Activated CD4-positive, alpha-beta T cell treated with anti-CD3 and anti-CD28 coated beads, Interleukin-2, amount 10 ng/mL, durations not matched to agents 7 days and 5 days (primary cell): ENCODE data around the gene TARS3. TPM values are rescaled to one million over a fixed set of nuclear protein-coding genes. Genes with fewer than 3 reads are reported as not detected.

Source experiments
- CTCF ChIA-PET: fragments of 350-600 bp; sonication (Branson Sonifier 250); formaldehyde crosslinking; loops from one replicate; lab custom pipeline; 2021; ENCODE audit warnings: antibody characterized with exemption; lab: Charles Lee
- POLR2A ChIA-PET: fragments of 350-600 bp; sonication (Branson Sonifier 250); formaldehyde crosslinking; loops from one replicate; lab custom pipeline; 2021; ENCODE audit warnings: antibody characterized with exemption; lab: Charles Lee
- DNase-seq: peaks from one replicate; pipeline ENCODE4 v3.0.0-alpha.2; 2020
- H3K27ac Mint-ChIP-seq: one replicate; pipeline ENCODE4 v1.8.0; 2021; ENCODE audit warnings: mild to moderate bottlenecking, moderate library complexity, mixed read lengths
- H3K27me3 Mint-ChIP-seq: one replicate; pipeline ENCODE4 v1.8.0; 2021; ENCODE audit warnings: mixed read lengths
- H3K36me3 Mint-ChIP-seq: one replicate; pipeline ENCODE4 v1.8.0; 2021; ENCODE audit warnings: low read depth, mixed read lengths
- H3K4me1 Mint-ChIP-seq: one replicate; pipeline ENCODE4 v1.8.0; 2021; ENCODE audit warnings: mixed read lengths
- H3K4me3 Mint-ChIP-seq: one replicate; pipeline ENCODE4 v1.8.0; 2021; ENCODE audit warnings: mild to moderate bottlenecking, moderate library complexity, mixed read lengths
- H3K9me3 Mint-ChIP-seq: one replicate; pipeline ENCODE4 v1.8.0; 2021; ENCODE audit warnings: mixed read lengths
- total RNA-seq, 2 experiments: library from RNA; stranded (reverse); gene quantifications; one replicate each; pipeline ENCODE4 v1.2.3, GENCODE V29; 2021

Gene TARS3
- total RNA-seq, 2 experiments from 2014 or later = 11.8 to 14.3 TPM

- Mint-ChIP-seq H3K27ac (no peak overlapping the region), H3K4me1 (no peaks in the 10 kb centered on the region), H3K9me3 (no peaks in the 10 kb centered on the region), H3K36me3 (no peaks in the 10 kb centered on the region), H3K27me3 (no peaks in the 10 kb centered on the region), H3K4me3 (no peak overlapping the region)
- no peak for DNase-seq
- POLR2A ChIA-PET = no interaction called here
- CTCF ChIA-PET = no interaction called here
These were observed 109.5 kb downstream of the TARS3 start for GRCh38 chr15:101614761-101615160.

GRCh38 chr15:101614001-101614585 is 110.2 kb downstream of the TARS3 start:
- H3K27me3 Mint-ChIP-seq = no peaks in the 10 kb centered on the region
- CTCF ChIA-PET = no interaction called here
- H3K36me3 Mint-ChIP-seq = no peaks in the 10 kb centered on the region

GRCh38 chr15:101613130-101614000 is 110.9 kb downstream of the TARS3 start:
- no peak for DNase-seq
- Mint-ChIP-seq H3K27me3 (no peaks in the 10 kb centered on the region), H3K4me3 (no peak overlapping the region), H3K36me3 (no peaks in the 10 kb centered on the region), H3K4me1 (no peaks in the 10 kb centered on the region), H3K9me3 (no peaks in the 10 kb centered on the region), H3K27ac (no peak overlapping the region)
- ChIA-PET CTCF (no interaction called here), POLR2A (no interaction called here)

More at GRCh38 chr15:101614001-101614585, 110.2 kb downstream of the TARS3 start:
- H3K4me1 Mint-ChIP-seq = no peaks in the 10 kb centered on the region
- H3K27ac Mint-ChIP-seq = no peak overlapping the region
- H3K9me3 Mint-ChIP-seq = no peaks in the 10 kb centered on the region
- no peak overlapping the region for H3K4me3 Mint-ChIP-seq
- POLR2A ChIA-PET = no interaction called here
- no peak for DNase-seq

GRCh38 chr15:101612676-101613075 is 111.6 kb downstream of the TARS3 start:
- Mint-ChIP-seq H3K4me3 (no peak overlapping the region), H3K27ac (no peak overlapping the region), H3K36me3 (no peaks in the 10 kb centered on the region), H3K4me1 (no peaks in the 10 kb centered on the region), H3K27me3 (no peaks in the 10 kb centered on the region), H3K9me3 (no peaks in the 10 kb centered on the region)
- ChIA-PET CTCF (no interaction called here), POLR2A (no interaction called here)
- no peak for DNase-seq

GRCh38 chr15:101611580-101612299 is 112.5 kb downstream of the TARS3 start:
- no peaks in the 10 kb centered on the region for H3K9me3 Mint-ChIP-seq
- no peaks in the 10 kb centered on the region for H3K27me3 Mint-ChIP-seq
- ChIA-PET POLR2A (no interaction called here), CTCF (no interaction called here)
- H3K27ac Mint-ChIP-seq = no peak overlapping the region
- no peaks in the 10 kb centered on the region for H3K36me3 Mint-ChIP-seq
- H3K4me3 Mint-ChIP-seq = no peak overlapping the region
- no peaks in the 10 kb centered on the region for H3K4me1 Mint-ChIP-seq
- DNase-seq = no peak

- Mint-ChIP-seq H3K4me3 (no peak overlapping the region), H3K4me1 (no peaks in the 10 kb centered on the region), H3K36me3 (no peaks in the 10 kb centered on the region), H3K27ac (no peak overlapping the region), H3K27me3 (no peaks in the 10 kb centered on the region), H3K9me3 (no peaks in the 10 kb centered on the region)
- ChIA-PET CTCF (no interaction called here), POLR2A (no interaction called here)
- no peak for DNase-seq
These were observed 113.3 kb downstream of the TARS3 start for GRCh38 chr15:101611007-101611406.

- DNase-seq = no peak
- Mint-ChIP-seq H3K4me3 (no peak overlapping the region), H3K27ac (no peak overlapping the region), H3K36me3 (no peaks in the 10 kb centered on the region), H3K4me1 (no peaks in the 10 kb centered on the region), H3K9me3 (no peaks in the 10 kb centered on the region), H3K27me3 (no peaks in the 10 kb centered on the region)
- ChIA-PET CTCF (interaction anchor here (0.6 kb wide), 1 partner anchor 325 kb away, joined by 3 read pairs; no protein-coding TSS in a partner anchor), POLR2A (no interaction called here)
These were observed 113.7 kb downstream of the TARS3 start for GRCh38 chr15:101610611-101611000.

GRCh38 chr15:101609742-101610610 is 114.3 kb downstream of the TARS3 start:
- Mint-ChIP-seq H3K4me3 (no peak overlapping the region), H3K4me1 (no peaks in the 10 kb centered on the region), H3K36me3 (no peaks in the 10 kb centered on the region), H3K27me3 (no peaks in the 10 kb centered on the region), H3K27ac (no peak overlapping the region), H3K9me3 (no peaks in the 10 kb centered on the region)
- no peak for DNase-seq
- ChIA-PET POLR2A (no interaction called here), CTCF (interaction anchor here (0.6 kb wide), 1 partner anchor 325 kb away, joined by 3 read pairs; no protein-coding TSS in a partner anchor)

- no peak for DNase-seq
- Mint-ChIP-seq H3K36me3 (no peaks in the 10 kb centered on the region), H3K27me3 (peaks cover 3% of the 10 kb centered on the region), H3K27ac (no peak overlapping the region), H3K4me1 (no peaks in the 10 kb centered on the region), H3K4me3 (no peak overlapping the region), H3K9me3 (no peaks in the 10 kb centered on the region)
- CTCF ChIA-PET = no interaction called here
- POLR2A ChIA-PET = no interaction called here
These were observed 116.1 kb downstream of the TARS3 start for GRCh38 chr15:101608201-101608600.

- POLR2A ChIA-PET = no interaction called here
- peaks cover 3% of the 10 kb centered on the region for H3K27me3 Mint-ChIP-seq
- no peak overlapping the region for H3K27ac Mint-ChIP-seq
- CTCF ChIA-PET = no interaction called here
- no peaks in the 10 kb centered on the region for H3K4me1 Mint-ChIP-seq
- no peak for DNase-seq
- H3K9me3 Mint-ChIP-seq = no peaks in the 10 kb centered on the region
- no peak overlapping the region for H3K4me3 Mint-ChIP-seq
- H3K36me3 Mint-ChIP-seq = no peaks in the 10 kb centered on the region
These were observed 117.2 kb downstream of the TARS3 start for GRCh38 chr15:101607108-101607507.

- peaks cover 12% of the 10 kb centered on the region for H3K27me3 Mint-ChIP-seq
- no peak overlapping the region for H3K4me3 Mint-ChIP-seq
- DNase-seq = no peak
- ChIA-PET CTCF (no interaction called here), POLR2A (no interaction called here)
- no peaks in the 10 kb centered on the region for H3K9me3 Mint-ChIP-seq
- no peaks in the 10 kb centered on the region for H3K36me3 Mint-ChIP-seq
- no peaks in the 10 kb centered on the region for H3K4me1 Mint-ChIP-seq
- H3K27ac Mint-ChIP-seq = no peak overlapping the region
These were observed 120.0 kb downstream of the TARS3 start for GRCh38 chr15:101604124-101604874.
